ENCODE results near the gene PCDH15. TPM values are rescaled to one million over a fixed set of nuclear protein-coding genes. Genes with fewer than 3 reads are reported as not detected.

The PCDH15 gene
- total and polyA plus RNA-seq, 2 experiments from 2014 or later, result 0.29 to 0.66 TPM

- H3K4me3 ChIP-seq, result no peak overlapping the region
- no peaks in the 10 kb centered on the region for H3K36me3 ChIP-seq (ENCODE audit: insufficient read depth)
- ATAC-seq, result no peak
- H3K79me2 ChIP-seq (replicated peaks; ENCODE audit: insufficient read depth), result no peaks in the 10 kb centered on the region
- Mint-ChIP-seq H3K36me3 (ENCODE audit: low read depth) (peaks cover 7% of the 10 kb centered on the region; the same call in 2 of the 3 replicates), H3K27me3 (ENCODE audit: insufficient read depth, low read depth, poor library complexity) (peaks cover 5% of the 10 kb centered on the region), H3K4me3 (no peak overlapping the region), H3K9me3 (peaks cover 3% of the 10 kb centered on the region; the same call in 2 of the 3 replicates), H3K4me1 (peaks cover 4% of the 10 kb centered on the region; the same call in 2 of the 3 replicates), H3K27ac (no peak overlapping the region)
- H4K20me1 ChIP-seq (replicated peaks; ENCODE audit: insufficient read depth), result no peaks in the 10 kb centered on the region
- no peak for TF ChIP-seq ZNF462 (CRISPR knock-in tag; IDR thresholded peaks at IDR 0.05)
- H3K27ac ChIP-seq (ENCODE audit: low read depth), result no peak overlapping the region
- H2AFZ ChIP-seq, result no peak overlapping the region
- no peaks in the 10 kb centered on the region for H3K4me1 ChIP-seq (ENCODE audit: insufficient read depth)
- H3K9me2 ChIP-seq (ENCODE audit: insufficient read depth), result peaks cover 9% of the 10 kb centered on the region; the same call in 1 of the 2 replicates
- DNase-seq (ENCODE audit: low spot score), result no peak
- H3F3A ChIP-seq (replicated peaks; ENCODE audit: low read depth), result no peaks in the 10 kb centered on the region
- no peaks in the 10 kb centered on the region for H3K27me3 ChIP-seq (ENCODE audit: insufficient read depth)
- H3K4me2 ChIP-seq, result no peak overlapping the region
These were observed 820.8 kb downstream of the PCDH15 start for GRCh38 chr10:53980210-53980609.

GRCh38 chr10:53978301-53978700, 822.7 kb downstream of the PCDH15 start:
- H3K4me3 Mint-ChIP-seq, result no peak overlapping the region
- Histone ChIP-seq H4K20me1 (replicated peaks; ENCODE audit: insufficient read depth) (no peaks in the 10 kb centered on the region), H3K4me3 (no peak overlapping the region), H3K4me2 (no peak overlapping the region), H3K79me2 (replicated peaks; ENCODE audit: insufficient read depth) (no peaks in the 10 kb centered on the region), H2AFZ (no peak overlapping the region), H3K27ac (ENCODE audit: low read depth) (no peak overlapping the region), H3K27me3 (ENCODE audit: insufficient read depth) (no peaks in the 10 kb centered on the region), H3K9me2 (ENCODE audit: insufficient read depth) (peaks cover 9% of the 10 kb centered on the region; the same call in 1 of the 2 replicates), H3K36me3 (ENCODE audit: insufficient read depth) (no peaks in the 10 kb centered on the region), H3F3A (replicated peaks; ENCODE audit: low read depth) (no peaks in the 10 kb centered on the region), H3K4me1 (ENCODE audit: insufficient read depth) (no peaks in the 10 kb centered on the region)
- peaks cover 7% of the 10 kb centered on the region; the same call in 2 of the 3 replicates for H3K36me3 Mint-ChIP-seq (ENCODE audit: low read depth)
- peaks cover 5% of the 10 kb centered on the region for H3K27me3 Mint-ChIP-seq (ENCODE audit: insufficient read depth, low read depth, poor library complexity)
- ATAC-seq (no peak), DNase-seq (ENCODE audit: low spot score) (no peak)
- no peaks in the 10 kb centered on the region; the same call in 1 of the 3 replicates for H3K9me3 Mint-ChIP-seq
- H3K4me1 Mint-ChIP-seq, result peaks cover 4% of the 10 kb centered on the region; the same call in 2 of the 3 replicates
- no peak overlapping the region for H3K27ac Mint-ChIP-seq
- no peak for TF ChIP-seq CREB1 (CRISPR knock-in tag; IDR thresholded peaks at IDR 0.05; ENCODE audit: low read depth)
- TF ChIP-seq ETS1 (IDR thresholded peaks at IDR 0.05), result no peak
- TF ChIP-seq NANOG (IDR thresholded peaks at IDR 0.05; ENCODE audit: borderline replicate concordance), result no peak
- no peak for TF ChIP-seq ZNF331 (CRISPR knock-in tag; IDR thresholded peaks at IDR 0.05; ENCODE audit: low read depth)
- no peak for TF ChIP-seq JUNB (IDR thresholded peaks at IDR 0.05; ENCODE audit: unreplicated experiment)
- no peak for TF ChIP-seq EZH2 (IDR thresholded peaks at IDR 0.05; ENCODE audit: low read depth, unreplicated experiment)
- no peak for TF ChIP-seq CTCF (conservative IDR thresholded peaks at IDR 0.05; ENCODE audit: low read depth in 2 of 2)
- no peak for TF ChIP-seq ZNF114 (CRISPR knock-in tag; IDR thresholded peaks at IDR 0.05)
- TF ChIP-seq STAT1 (IDR thresholded peaks at IDR 0.05; ENCODE audit: unreplicated experiment), result no peak
- TF ChIP-seq EZH2phosphoT487 (IDR thresholded peaks at IDR 0.05; ENCODE audit: unreplicated experiment), result no peak
